IMR-90 (cell line): ENCODE results near the gene CDCP1. TPM values are rescaled to one million over a fixed set of nuclear protein-coding genes. Genes with fewer than 3 reads are reported as not detected.

Experiments
- ATAC-seq: fragments of 200-7000 bp; cut with Tn5 transposase; 2 replicates; pipeline ENCODE4 v1.9.1; 2020; ENCODE audit warnings: low read depth, mild to moderate bottlenecking, moderate library complexity
- BruUV-seq: library from RNA; stranded (reverse); fragments of 400-500 nt; replicated peaks from 2 replicates; lab custom pipeline; 2021; lab: Mats Ljungman, UMichigan
- CTCF ChIA-PET: fragments of 300-600 bp; formaldehyde crosslinking; extraction: SDS; loops from one replicate; lab custom pipeline; 2021; ENCODE audit warnings: antibody characterized with exemption; lab: Yijun Ruan, JAX
- POLR2A ChIA-PET: fragments of 300-600 bp; sonication (Branson Sonifier 250); formaldehyde crosslinking; loops from one replicate; lab custom pipeline; 2022; ENCODE audit warnings: antibody characterized with exemption; ENCODE audit not compliant: unreplicated experiment; lab: Charles Lee
- DNase-seq: peaks from one replicate; pipeline ENCODE4 v3.0.0; 2013
- H2AFZ ChIP-seq: replicated peaks from 2 replicates; pipeline ENCODE3; 2013; ENCODE audit warnings: low read length, mild to moderate bottlenecking; ENCODE audit not compliant: poor library complexity
- H2AK5ac ChIP-seq: 2 replicates; pipeline ENCODE4 v1.6.1; 2013; ENCODE audit warnings: low read depth, low read length, inconsistent platforms
- H2AK9ac ChIP-seq: replicated peaks from 2 replicates; pipeline ENCODE3; 2013; ENCODE audit warnings: mild to moderate bottlenecking, low read depth, low read length, moderate library complexity; ENCODE audit not compliant: poor library complexity
- H2BK120ac ChIP-seq: 2 replicates; pipeline ENCODE4 v1.6.1; 2013; ENCODE audit warnings: low read depth, low read length, inconsistent platforms
- H2BK15ac ChIP-seq: 3 replicates; pipeline ENCODE4 v1.6.1; 2013; ENCODE audit warnings: low read depth, low read length, inconsistent platforms
- H2BK20ac ChIP-seq: 2 replicates; pipeline ENCODE4 v1.6.1; 2013; ENCODE audit warnings: low read depth, mild to moderate bottlenecking, inconsistent platforms, low read length, moderate library complexity
- H2BK5ac ChIP-seq: 2 replicates; pipeline ENCODE4 v1.6.1; 2013; ENCODE audit warnings: mild to moderate bottlenecking, low read depth, low read length, inconsistent platforms; ENCODE audit not compliant: poor library complexity, severe bottlenecking
- H3K14ac ChIP-seq: replicated peaks from 2 replicates; pipeline ENCODE4 v1.6.1; 2013; ENCODE audit warnings: low read depth, low read length, inconsistent platforms
- H3K18ac ChIP-seq: 2 replicates; pipeline ENCODE4 v1.6.1; 2013; ENCODE audit warnings: low read depth, low read length, control low read depth
- H3K23ac ChIP-seq: 2 replicates; pipeline ENCODE4 v1.6.1; 2013; ENCODE audit warnings: low read depth, low read length, inconsistent platforms
- H3K27ac ChIP-seq: 2 replicates; pipeline ENCODE4 v1.5.1; 2013; ENCODE audit warnings: mild to moderate bottlenecking, control low read depth, low read length; ENCODE audit not compliant: insufficient read depth
- H3K27me3 ChIP-seq: 2 replicates; pipeline ENCODE4 v1.6.1; 2013; ENCODE audit warnings: low read length; ENCODE audit not compliant: control insufficient read depth, insufficient read depth
- H3K36me3 ChIP-seq: 2 replicates; pipeline ENCODE4 v1.6.1; 2013; ENCODE audit warnings: low read length, mixed read lengths; ENCODE audit not compliant: control insufficient read depth, insufficient read depth
- H3K4ac ChIP-seq: 2 replicates; pipeline ENCODE4 v1.6.1; 2013; ENCODE audit warnings: low read depth, low read length, inconsistent platforms
- H3K4me1 ChIP-seq: 2 replicates; pipeline ENCODE4 v1.6.1; 2013; ENCODE audit warnings: low read length, mixed read lengths; ENCODE audit not compliant: control insufficient read depth, insufficient read depth
- H3K4me2 ChIP-seq: 2 replicates; pipeline ENCODE4 v1.6.1; 2013; ENCODE audit warnings: low read depth, mild to moderate bottlenecking, control low read depth, low read length, moderate library complexity
- H3K4me3 ChIP-seq: 2 replicates; pipeline ENCODE4 v1.5.1; 2013; ENCODE audit warnings: low read depth, mild to moderate bottlenecking, control low read depth, low read length, moderate library complexity; ENCODE audit not compliant: insufficient read depth
- H3K56ac ChIP-seq: 2 replicates; pipeline ENCODE4 v1.6.1; 2013; ENCODE audit warnings: low read length, inconsistent platforms; ENCODE audit not compliant: insufficient read depth; ENCODE audit errors: extremely low read depth
- H3K79me1 ChIP-seq, 2 experiments: 2 replicates each; pipeline ENCODE4 v1.6.1; 2013; ENCODE audit warnings: low read length in 2 of 2, inconsistent platforms in 1 of 2, low read depth in 1 of 2
- H3K9ac ChIP-seq: 2 replicates; pipeline ENCODE4 v1.6.1; 2013; ENCODE audit warnings: low read depth, low read length, control low read depth
- H3K9me1 ChIP-seq: 2 replicates; pipeline ENCODE4 v1.6.1; 2013; ENCODE audit warnings: low read length, inconsistent platforms; ENCODE audit not compliant: insufficient read depth
- H3K9me3 ChIP-seq: 2 replicates; pipeline ENCODE4 v1.6.1; 2013; ENCODE audit warnings: low read length; ENCODE audit not compliant: control insufficient read depth, insufficient read depth
- H4K20me1 ChIP-seq: 2 replicates; pipeline ENCODE4 v1.6.1; 2013; ENCODE audit warnings: low read length, inconsistent platforms; ENCODE audit not compliant: insufficient read depth
- H4K5ac ChIP-seq: 2 replicates; pipeline ENCODE4 v1.6.1; 2013; ENCODE audit warnings: mild to moderate bottlenecking, low read depth, low read length, control low read depth
- H4K8ac ChIP-seq, 2 experiments: 2 replicates each; pipeline ENCODE4 v1.6.1; 2013; ENCODE audit warnings: low read depth in 2 of 2, low read length in 2 of 2, control low read depth in 1 of 2, inconsistent platforms in 1 of 2
- H4K91ac ChIP-seq: 2 replicates; pipeline ENCODE4 v1.6.1; 2013; ENCODE audit warnings: low read depth, low read length, inconsistent platforms; ENCODE audit not compliant: insufficient read depth
- BHLHE40 ChIP-seq: fragments of 150-350 bp; IDR thresholded peaks from 2 replicates; pipeline ENCODE4 v1.6.1; 2016; ENCODE audit warnings: mild to moderate bottlenecking, low read depth, low read length
- CEBPB ChIP-seq: IDR thresholded peaks from 2 replicates; pipeline ENCODE4 v1.6.1; 2012; ENCODE audit warnings: low read depth, low read length, improper control_type of control experiment
- CTCF ChIP-seq: conservative IDR thresholded peaks from 2 replicates; pipeline ENCODE4 v1.5.1; 2012; ENCODE audit warnings: mild to moderate bottlenecking, low read depth, low read length, improper control_type of control experiment
- ELK1 ChIP-seq: fragments of 150-350 bp; IDR thresholded peaks from 2 replicates; pipeline ENCODE4 v1.6.1; 2016; ENCODE audit warnings: low read depth, mild to moderate bottlenecking, low read length, moderate library complexity, borderline replicate concordance
- FOS ChIP-seq: fragments of 150-350 bp; IDR thresholded peaks from 2 replicates; pipeline ENCODE4 v1.6.1; 2016; ENCODE audit warnings: low read depth, low read length
- MAFK ChIP-seq: IDR thresholded peaks from 2 replicates; pipeline ENCODE4 v1.6.1; 2012; ENCODE audit warnings: low read depth, low read length, improper control_type of control experiment
- MAZ ChIP-seq: IDR thresholded peaks from 2 replicates; pipeline ENCODE4 v1.6.1; 2012; ENCODE audit warnings: low read depth, mild to moderate bottlenecking, low read length, improper control_type of control experiment, moderate library complexity, borderline replicate concordance
- MXI1 ChIP-seq: IDR thresholded peaks from 2 replicates; pipeline ENCODE4 v1.6.1; 2012; ENCODE audit warnings: low read depth, mild to moderate bottlenecking, low read length, moderate library complexity, borderline replicate concordance
- NFE2L2 ChIP-seq: fragments of 150-350 bp; IDR thresholded peaks from 2 replicates; pipeline ENCODE4 v1.6.1; 2016; ENCODE audit warnings: low read depth, mild to moderate bottlenecking, low read length
- POLR2A ChIP-seq: IDR thresholded peaks from 2 replicates; pipeline ENCODE4 v1.6.1; 2012; ENCODE audit warnings: mild to moderate bottlenecking, low read depth, low read length
- WGBS, 2 experiments: methylation state at CpG; one replicate each; pipeline versions ENCODE4 v1.1.5 to v1.1.7; 2013; ENCODE audit warnings: missing lambda C conversion rate in 2 of 2; ENCODE audit not compliant: insufficient read length in 1 of 2; ENCODE audit errors: extremely low coverage in 2 of 2; 5-methylcytosine and 5-hydroxymethylcytosine counted together
- dilution Hi-C: fragments of 300-500 bp; cut with HindIII; formaldehyde crosslinking; loops from one replicate; pipeline ENCODE4 v1.14.3; 2018; ENCODE audit warnings: low sequenced_read_pairs; ENCODE audit not compliant: unreplicated experiment
- in situ Hi-C: fragments of 300-500 bp; cut with MboI; formaldehyde crosslinking; loops from 3 replicates; pipeline ENCODE4 v1.14.3; 2019; ENCODE audit warnings: low sequenced_read_pairs, inconsistent platforms, mixed read lengths
- intact Hi-C: fragments of 100-400 bp; cut with micrococcal nuclease; formaldehyde crosslinking; loops from 2 replicates; pipeline ENCODE4 v1.10.0; 2022
- polyA plus RNA-seq, 3 experiments: library from polyadenylated mRNA; depleted of rRNA; stranded (reverse); fragments of >200 nt; gene quantifications; 2 replicates each; pipeline ENCODE4 v1.2.3, GENCODE V29; 2012; ENCODE audit warnings: low replicate concordance in 1 of 3
- total RNA-seq: library from RNA; depleted of rRNA; stranded (reverse); fragments of >200 nt; gene quantifications from 2 replicates; pipeline ENCODE4 v1.2.3, GENCODE V29; 2012
- TF ChIP-seq, protein P1 (sequence below): fragments of 150-350 bp; IDR thresholded peaks from 2 replicates; pipeline ENCODE4 v1.6.1; 2017; ENCODE audit warnings: mild to moderate bottlenecking, antibody characterized with exemption, low read length, low read depth

CDCP1 gene
- total and polyA plus RNA-seq, 2 of the 4 experiments (the other 2 are of a cell fraction) = 2.5 to 3.8 TPM

- Histone ChIP-seq H4K91ac (no peak overlapping the region), H3K56ac (no peak overlapping the region), H3K9me3 (no peaks in the 10 kb centered on the region), H2BK120ac (peak overlapping the region; percentile 100), H3K4me1 (peaks cover 11% of the 10 kb centered on the region), H2AFZ (no peak overlapping the region), H3K9ac (no peak overlapping the region), H4K20me1 (no peaks in the 10 kb centered on the region), H2AK9ac (no peak overlapping the region), H3K4ac (peak overlapping the region; percentile 45; the same call in 1 of the 2 replicates), H3K27ac (no peak overlapping the region), H2AK5ac (peak overlapping the region; percentile 59), H4K8ac (no peak overlapping the region; a peak in 1 of 4 replicates), H3K23ac (no peak overlapping the region), H3K14ac (no peak overlapping the region), H4K5ac (no peak overlapping the region), H3K4me2 (no peak overlapping the region), H2BK15ac (peak overlapping the region; percentile 77; the same call in 2 of the 3 replicates), H3K9me1 (peaks cover 14% of the 10 kb centered on the region), H3K79me1 (peaks cover 0 to 14% of the 10 kb centered on the region in 2 experiments; a peak in 2 of 4 replicates), H3K27me3 (no peaks in the 10 kb centered on the region), H2BK5ac (no peak overlapping the region), H3K4me3 (no peak overlapping the region), H2BK20ac (peak overlapping the region; percentile 39; the same call in 1 of the 2 replicates), H3K18ac (peak overlapping the region; percentile 19; the same call in 1 of the 2 replicates), H3K36me3 (0 out of 2 replicates have a peak, but pooled peaks cover 1% of the 10 kb centered on the region)
- ChIA-PET CTCF (interaction anchor here (0.6 kb wide), 1 partner anchor 106 kb away, joined by 4 read pairs; no protein-coding TSS in a partner anchor), POLR2A (no interaction called here)
- ATAC-seq (no peak), DNase-seq (no peak)
- no TSS peak for BruUV-seq
- no CpG with 5 or more reads among the region's 2 CpGs for WGBS, 2 experiments
- in situ Hi-C loops (no loop called here), intact Hi-C loops (no loop called here), dilution Hi-C loops (no loop called here)
- no peak for TF ChIP-seq MAFK
- no peak for TF ChIP-seq CEBPB
- no peak for TF ChIP-seq FOS
- no peak for TF ChIP-seq BHLHE40
- no peak for TF ChIP-seq POLR2A
- TF ChIP-seq CTCF = no peak
- TF ChIP-seq MXI1 = no peak
- no peak for TF ChIP-seq NFE2L2
- TF ChIP-seq, protein P1, sequence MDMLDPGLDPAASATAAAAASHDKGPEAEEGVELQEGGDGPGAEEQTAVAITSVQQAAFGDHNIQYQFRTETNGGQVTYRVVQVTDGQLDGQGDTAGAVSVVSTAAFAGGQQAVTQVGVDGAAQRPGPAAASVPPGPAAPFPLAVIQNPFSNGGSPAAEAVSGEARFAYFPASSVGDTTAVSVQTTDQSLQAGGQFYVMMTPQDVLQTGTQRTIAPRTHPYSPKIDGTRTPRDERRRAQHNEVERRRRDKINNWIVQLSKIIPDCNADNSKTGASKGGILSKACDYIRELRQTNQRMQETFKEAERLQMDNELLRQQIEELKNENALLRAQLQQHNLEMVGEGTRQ = no peak
- TF ChIP-seq ELK1 = no peak
- no peak for TF ChIP-seq MAZ
Observed at GRCh38 chr3:45103334-45103733, 42.8 kb downstream of the CDCP1 start.
